ENCODE results near the gene PLPP2. TPM values are rescaled to one million over a fixed set of nuclear protein-coding genes. Genes with fewer than 3 reads are reported as not detected.
"Not testable (repeated sequence)": the region's sequence is repeated elsewhere in the genome, so short reads cannot be mapped to it uniquely, and the experiment has no call there.

PLPP2 gene
- total RNA-seq, 1 donor from 2014 or later = 64.5 TPM

GRCh38 chr19:271856-272255 is 19.3 kb downstream of the PLPP2 start:
- DNase-seq (ENCODE audit: low spot score) = no peak

- DNase-seq (ENCODE audit: low spot score) = not testable (repeated sequence)
These were observed 20.4 kb downstream of the PLPP2 start for GRCh38 chr19:270766-271318.

GRCh38 chr19:269241-269640 is 22.0 kb downstream of the PLPP2 start:
- no peak for DNase-seq (ENCODE audit: low spot score)

GRCh38 chr19:262125-262524 is 29.1 kb downstream of the PLPP2 start:
- DNase-seq (ENCODE audit: low spot score) = no peak

GRCh38 chr19:256804-257203 is 34.4 kb downstream of the PLPP2 start:
- not testable (repeated sequence) for DNase-seq (ENCODE audit: low spot score)

GRCh38 chr19:252421-253186 is 38.6 kb downstream of the PLPP2 start:
- not testable (repeated sequence) for DNase-seq (ENCODE audit: low spot score)

- no peak for DNase-seq (ENCODE audit: low spot score)
These were observed 44.7 kb downstream of the PLPP2 start for GRCh38 chr19:246551-246950.

GRCh38 chr19:245900-246299 is 45.3 kb downstream of the PLPP2 start:
- DNase-seq (ENCODE audit: low spot score) = peak; percentile 40

GRCh38 chr19:245457-245856 is 45.7 kb downstream of the PLPP2 start:
- peak; percentile 39 for DNase-seq (ENCODE audit: low spot score)

Other genes starting within 250 kb of the PLPP2 start
- gene OR4F17, start 184.3 kb downstream of the PLPP2 start, total RNA-seq = not detected
- 37.9 TPM for gene MIER2, start 53.4 kb upstream of the PLPP2 start, total RNA-seq
- gene C2CD4C, start 117.7 kb upstream of the PLPP2 start, total RNA-seq = 1.1 TPM
- 27.6 TPM for gene SHC2, start 169.6 kb upstream of the PLPP2 start, total RNA-seq
- gene MADCAM1, start 205.1 kb upstream of the PLPP2 start, total RNA-seq = 0.49 TPM
- 11.2 TPM for gene TPGS1, start 216.1 kb upstream of the PLPP2 start, total RNA-seq
- 30.8 TPM for gene CDC34, start 240.4 kb upstream of the PLPP2 start, total RNA-seq